ENCODE measurements around the gene DHX30. TPM values are rescaled to one million over a fixed set of nuclear protein-coding genes. Genes with fewer than 3 reads are reported as not detected.

Gene DHX30
- total and polyA plus RNA-seq, 2 donors (not counting 1 experiment from before 2014, with no cell fraction given) = 27.4 to 47.1 TPM

DNA sequence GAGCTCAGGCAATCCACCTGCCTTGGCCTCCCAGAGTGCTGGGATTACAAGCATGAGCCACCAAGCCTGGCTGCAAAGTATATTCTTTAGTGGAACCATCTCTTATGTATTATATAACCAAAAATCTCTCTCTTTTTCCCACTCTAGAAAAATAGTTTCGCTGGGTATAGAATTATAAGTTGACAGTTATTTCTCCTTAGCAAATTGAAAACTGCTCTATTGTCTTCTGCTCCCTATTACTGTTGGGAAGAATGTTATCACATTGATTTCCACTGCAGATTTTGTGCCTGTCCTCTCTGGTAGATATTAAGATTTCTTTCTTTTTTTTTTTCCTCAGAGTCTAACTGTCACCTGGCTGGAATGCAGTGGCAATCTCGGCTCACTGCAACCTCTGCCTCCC, 10.2 kb upstream of the DHX30 start:
- Histone ChIP-seq H3K27ac (ENCODE audit: insufficient read depth, low read length) (no peak overlapping the region), H3K4me3 (replicated peaks in 1 of 4; ENCODE audit: control extremely low read depth in 1 of 4, insufficient read depth in 1 of 4, low read depth in 3 of 4, low read length in 4 of 4) (no peak overlapping the region), H3K79me2 (ENCODE audit: control insufficient read depth, insufficient read depth, low read length) (no peaks in the 10 kb centered on the region), H3K9ac (ENCODE audit: insufficient read depth, low read length) (no peak overlapping the region), H3K4me2 (ENCODE audit: extremely low read depth, insufficient read depth, low read length) (no peak overlapping the region), H4K20me1 (ENCODE audit: control insufficient read depth, extremely low read depth, insufficient read depth, low read length) (no peaks in the 10 kb centered on the region), H3K9me3 (ENCODE audit: control insufficient read depth, insufficient read depth, low read depth, low read length) (no peaks in the 10 kb centered on the region), H3K27me3 (ENCODE audit: control insufficient read depth, insufficient read depth, low read length) (no peaks in the 10 kb centered on the region), H2AFZ (ENCODE audit: low read length) (no peak overlapping the region), H3K36me3 (ENCODE audit: control insufficient read depth, insufficient read depth, low read length) (no peaks in the 10 kb centered on the region), H3K4me1 (ENCODE audit: control insufficient read depth, extremely low read depth, insufficient read depth, low read length) (no peaks in the 10 kb centered on the region)
- DNase-seq (ENCODE audit: low read depth in 2 of 2) = no peak
- TF ChIP-seq EZH2 (IDR thresholded peaks at IDR 0.05; ENCODE audit: low read length, missing control alignments) = no peak
- TF ChIP-seq, protein P1, sequence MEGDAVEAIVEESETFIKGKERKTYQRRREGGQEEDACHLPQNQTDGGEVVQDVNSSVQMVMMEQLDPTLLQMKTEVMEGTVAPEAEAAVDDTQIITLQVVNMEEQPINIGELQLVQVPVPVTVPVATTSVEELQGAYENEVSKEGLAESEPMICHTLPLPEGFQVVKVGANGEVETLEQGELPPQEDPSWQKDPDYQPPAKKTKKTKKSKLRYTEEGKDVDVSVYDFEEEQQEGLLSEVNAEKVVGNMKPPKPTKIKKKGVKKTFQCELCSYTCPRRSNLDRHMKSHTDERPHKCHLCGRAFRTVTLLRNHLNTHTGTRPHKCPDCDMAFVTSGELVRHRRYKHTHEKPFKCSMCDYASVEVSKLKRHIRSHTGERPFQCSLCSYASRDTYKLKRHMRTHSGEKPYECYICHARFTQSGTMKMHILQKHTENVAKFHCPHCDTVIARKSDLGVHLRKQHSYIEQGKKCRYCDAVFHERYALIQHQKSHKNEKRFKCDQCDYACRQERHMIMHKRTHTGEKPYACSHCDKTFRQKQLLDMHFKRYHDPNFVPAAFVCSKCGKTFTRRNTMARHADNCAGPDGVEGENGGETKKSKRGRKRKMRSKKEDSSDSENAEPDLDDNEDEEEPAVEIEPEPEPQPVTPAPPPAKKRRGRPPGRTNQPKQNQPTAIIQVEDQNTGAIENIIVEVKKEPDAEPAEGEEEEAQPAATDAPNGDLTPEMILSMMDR (conservative IDR thresholded peaks at IDR 0.05 in 1 of 2, IDR thresholded peaks at IDR 0.05 in 1 of 2; ENCODE audit: low read depth in 1 of 2, low read length in 2 of 2) = no peak

DNA sequence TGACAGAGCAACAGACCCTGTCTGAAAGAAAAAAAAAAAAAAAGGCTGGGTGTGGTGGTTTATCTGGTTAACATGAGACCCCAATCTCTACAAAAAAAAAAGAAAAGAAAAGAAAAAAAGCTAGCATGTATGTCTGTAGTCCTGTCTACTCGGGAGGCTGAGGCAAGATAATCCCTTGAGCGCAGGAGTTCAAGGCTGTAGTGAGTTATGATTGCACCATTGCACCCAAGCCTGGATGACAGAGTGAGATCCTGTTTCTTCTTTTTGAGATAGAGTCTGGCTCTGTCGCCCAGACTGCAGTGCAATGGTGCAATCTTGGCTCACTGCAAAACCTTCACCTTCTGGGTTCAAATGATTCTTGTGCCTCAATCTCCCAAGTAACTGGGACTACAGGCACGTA, 8.4 kb upstream of the DHX30 start:
- H3K36me3 ChIP-seq (ENCODE audit: control insufficient read depth, insufficient read depth, low read length) = no peaks in the 10 kb centered on the region
- DNase-seq (ENCODE audit: low read depth in 2 of 2) = no peak

DNA sequence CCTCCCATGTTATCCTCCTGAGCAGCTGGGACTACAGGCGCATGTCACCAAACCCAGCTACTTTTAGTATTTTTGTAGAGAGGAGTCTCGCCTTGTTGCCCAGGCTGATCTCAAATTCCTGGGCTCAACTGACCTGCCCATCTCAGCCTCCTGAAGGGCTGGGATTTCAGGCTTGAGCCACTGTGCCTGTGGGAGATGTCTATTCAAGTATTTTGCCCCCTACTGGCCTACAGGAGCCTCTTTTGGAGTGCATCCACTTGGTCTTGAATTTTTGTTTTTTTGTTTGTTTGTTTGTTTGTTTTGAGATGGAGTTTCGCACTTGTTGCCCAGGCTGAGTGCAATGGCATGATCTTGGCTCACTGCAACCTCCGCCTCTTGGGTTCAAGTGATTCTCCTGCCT, 3.2 kb upstream of the DHX30 start:
- Histone ChIP-seq H4K20me1 (ENCODE audit: control insufficient read depth, extremely low read depth, insufficient read depth, low read length) (no peaks in the 10 kb centered on the region), H3K36me3 (ENCODE audit: control insufficient read depth, insufficient read depth, low read length) (no peaks in the 10 kb centered on the region)
- DNase-seq (ENCODE audit: low read depth in 2 of 2) = no peak

More for the DNA sequence above, 8.4 kb upstream of the DHX30 start:
- H3K27ac ChIP-seq (ENCODE audit: insufficient read depth, low read length) = no peak overlapping the region
- H3K4me2 ChIP-seq (ENCODE audit: extremely low read depth, insufficient read depth, low read length) = no peak overlapping the region
- H3K4me3 ChIP-seq (replicated peaks in 1 of 4; ENCODE audit: control extremely low read depth in 1 of 4, insufficient read depth in 1 of 4, low read depth in 3 of 4, low read length in 4 of 4) = no peak overlapping the region
- H3K9me3 ChIP-seq (ENCODE audit: control insufficient read depth, insufficient read depth, low read depth, low read length) = no peaks in the 10 kb centered on the region
- H2AFZ ChIP-seq (ENCODE audit: low read length) = no peak overlapping the region
- H3K4me1 ChIP-seq (ENCODE audit: control insufficient read depth, extremely low read depth, insufficient read depth, low read length) = no peaks in the 10 kb centered on the region
- H3K79me2 ChIP-seq (ENCODE audit: control insufficient read depth, insufficient read depth, low read length) = no peaks in the 10 kb centered on the region
- H3K27me3 ChIP-seq (ENCODE audit: control insufficient read depth, insufficient read depth, low read length) = no peaks in the 10 kb centered on the region
- TF ChIP-seq EZH2 (IDR thresholded peaks at IDR 0.05; ENCODE audit: low read length, missing control alignments) = no peak
- TF ChIP-seq, protein P1 (conservative IDR thresholded peaks at IDR 0.05 in 1 of 2, IDR thresholded peaks at IDR 0.05 in 1 of 2; ENCODE audit: low read depth in 1 of 2, low read length in 2 of 2) = no peak
- no peaks in the 10 kb centered on the region for H4K20me1 ChIP-seq (ENCODE audit: control insufficient read depth, extremely low read depth, insufficient read depth, low read length)
- H3K9ac ChIP-seq (ENCODE audit: insufficient read depth, low read length) = no peak overlapping the region

More for the DNA sequence above, 3.2 kb upstream of the DHX30 start:
- no peak overlapping the region for H3K4me2 ChIP-seq (ENCODE audit: extremely low read depth, insufficient read depth, low read length)
- no peaks in the 10 kb centered on the region for H3K9me3 ChIP-seq (ENCODE audit: control insufficient read depth, insufficient read depth, low read depth, low read length)
- no peaks in the 10 kb centered on the region for H3K27me3 ChIP-seq (ENCODE audit: control insufficient read depth, insufficient read depth, low read length)
- H3K4me3 ChIP-seq (replicated peaks in 1 of 4; ENCODE audit: control extremely low read depth in 1 of 4, insufficient read depth in 1 of 4, low read depth in 3 of 4, low read length in 4 of 4) = no peak overlapping the region
- H3K4me1 ChIP-seq (ENCODE audit: control insufficient read depth, extremely low read depth, insufficient read depth, low read length) = no peaks in the 10 kb centered on the region
- H3K79me2 ChIP-seq (ENCODE audit: control insufficient read depth, insufficient read depth, low read length) = peaks cover 12% of the 10 kb centered on the region
- H3K27ac ChIP-seq (ENCODE audit: insufficient read depth, low read length) = no peak overlapping the region
- no peak overlapping the region for H2AFZ ChIP-seq (ENCODE audit: low read length)
- no peak overlapping the region for H3K9ac ChIP-seq (ENCODE audit: insufficient read depth, low read length)
- TF ChIP-seq EZH2 (IDR thresholded peaks at IDR 0.05; ENCODE audit: low read length, missing control alignments) = no peak
- TF ChIP-seq, protein P1 (conservative IDR thresholded peaks at IDR 0.05 in 1 of 2, IDR thresholded peaks at IDR 0.05 in 1 of 2; ENCODE audit: low read depth in 1 of 2, low read length in 2 of 2) = peak in 1 of 2 donors; percentile 37

Data from fibroblast of lung (primary cell).